ENCODE data around the gene GPR160.
A peak's percentile ranks its signal among the peaks of the same experiment; 100 is the strongest.
"Not testable (repeated sequence)": the region's sequence is repeated elsewhere in the genome, so short reads cannot be mapped to it uniquely, and the experiment has no call there.

The GPR160 gene

GRCh38 chr3:170016057-170016456, 21.7 kb upstream of the GPR160 start:
- no peaks in the 10 kb centered on the region for H3K9me3 Mint-ChIP-seq
- no peaks in the 10 kb centered on the region for H3K36me3 Mint-ChIP-seq
- peaks cover 9% of the 10 kb centered on the region for H3K27me3 Mint-ChIP-seq
- H3K4me1 Mint-ChIP-seq: no peaks in the 10 kb centered on the region
- no peak overlapping the region for H3K27ac Mint-ChIP-seq
- no peak for ATAC-seq
- H3K4me3 Mint-ChIP-seq: no peak overlapping the region

- H3K36me3 Mint-ChIP-seq, H3K27ac Mint-ChIP-seq: not testable (repeated sequence)
Observed at GRCh38 chr3:170019306-170019705, 18.5 kb upstream of the GPR160 start.

GRCh38 chr3:170021083-170021482, 16.7 kb upstream of the GPR160 start:
- no peaks in the 10 kb centered on the region for H3K9me3 Mint-ChIP-seq
- no peak overlapping the region for H3K4me3 Mint-ChIP-seq
- peaks cover 9% of the 10 kb centered on the region for H3K27me3 Mint-ChIP-seq
- H3K27ac Mint-ChIP-seq: no peak overlapping the region
- ATAC-seq: no peak
- H3K4me1 Mint-ChIP-seq: no peaks in the 10 kb centered on the region
- no peaks in the 10 kb centered on the region for H3K36me3 Mint-ChIP-seq

More at GRCh38 chr3:170019306-170019705, 18.5 kb upstream of the GPR160 start:
- not testable (repeated sequence) for H3K9me3 Mint-ChIP-seq, H3K4me1 Mint-ChIP-seq, H3K4me3 Mint-ChIP-seq, H3K27me3 Mint-ChIP-seq, ATAC-seq

GRCh38 chr3:170022336-170022735, 15.5 kb upstream of the GPR160 start:
- no peaks in the 10 kb centered on the region for H3K27me3 Mint-ChIP-seq
- no peaks in the 10 kb centered on the region for H3K9me3 Mint-ChIP-seq
- H3K36me3 Mint-ChIP-seq: no peaks in the 10 kb centered on the region
- no peak for ATAC-seq
- no peak overlapping the region for H3K4me3 Mint-ChIP-seq
- peaks cover 4% of the 10 kb centered on the region for H3K4me1 Mint-ChIP-seq
- no peak overlapping the region for H3K27ac Mint-ChIP-seq

- ATAC-seq: no peak
- no peaks in the 10 kb centered on the region for H3K27me3 Mint-ChIP-seq
Observed at GRCh38 chr3:170023165-170023564, 14.6 kb upstream of the GPR160 start.

GRCh38 chr3:170024581-170024980, 13.2 kb upstream of the GPR160 start:
- H3K27me3 Mint-ChIP-seq: no peaks in the 10 kb centered on the region
- no peaks in the 10 kb centered on the region for H3K36me3 Mint-ChIP-seq
- H3K9me3 Mint-ChIP-seq: no peaks in the 10 kb centered on the region
- no peak overlapping the region for H3K4me3 Mint-ChIP-seq
- H3K4me1 Mint-ChIP-seq: peaks cover 10% of the 10 kb centered on the region
- no peak for ATAC-seq
- H3K27ac Mint-ChIP-seq: no peak overlapping the region

More at GRCh38 chr3:170023165-170023564, 14.6 kb upstream of the GPR160 start:
- H3K4me3 Mint-ChIP-seq: no peak overlapping the region
- H3K36me3 Mint-ChIP-seq: no peaks in the 10 kb centered on the region
- peaks cover 10% of the 10 kb centered on the region for H3K4me1 Mint-ChIP-seq
- no peak overlapping the region for H3K27ac Mint-ChIP-seq
- no peaks in the 10 kb centered on the region for H3K9me3 Mint-ChIP-seq

- H3K27ac Mint-ChIP-seq: no peak overlapping the region
- H3K4me3 Mint-ChIP-seq: no peak overlapping the region
- no peak for ATAC-seq
- H3K9me3 Mint-ChIP-seq: no peaks in the 10 kb centered on the region
- H3K36me3 Mint-ChIP-seq: no peaks in the 10 kb centered on the region
- H3K4me1 Mint-ChIP-seq: peaks cover 10% of the 10 kb centered on the region
- no peaks in the 10 kb centered on the region for H3K27me3 Mint-ChIP-seq
Observed at GRCh38 chr3:170027233-170028102, 10.3 kb upstream of the GPR160 start.

- H3K4me3 Mint-ChIP-seq: no peak overlapping the region
- no peaks in the 10 kb centered on the region for H3K36me3 Mint-ChIP-seq
- peaks cover 9% of the 10 kb centered on the region for H3K4me1 Mint-ChIP-seq
- H3K27me3 Mint-ChIP-seq: no peaks in the 10 kb centered on the region
- no peaks in the 10 kb centered on the region for H3K9me3 Mint-ChIP-seq
- ATAC-seq: no peak
- H3K27ac Mint-ChIP-seq: no peak overlapping the region
Observed at GRCh38 chr3:170033489-170033888, 4.3 kb upstream of the GPR160 start.

GRCh38 chr3:170038434-170039110, 777 bp downstream of the GPR160 start:
- Mint-ChIP-seq H3K9me3 (no peaks in the 10 kb centered on the region), H3K27me3 (no peaks in the 10 kb centered on the region), H3K36me3 (peaks cover 25% of the 10 kb centered on the region), H3K4me3 (peak overlapping the region; percentile 90), H3K4me1 (peaks cover 45% of the 10 kb centered on the region), H3K27ac (peak overlapping the region; percentile 88)
- peak; percentile 54 for ATAC-seq

- Mint-ChIP-seq H3K27ac (peak overlapping the region; percentile 79), H3K27me3 (no peaks in the 10 kb centered on the region), H3K36me3 (peaks cover 25% of the 10 kb centered on the region), H3K9me3 (no peaks in the 10 kb centered on the region), H3K4me1 (peaks cover 59% of the 10 kb centered on the region), H3K4me3 (peak overlapping the region; percentile 51)
- no peak for ATAC-seq
Observed at GRCh38 chr3:170040418-170040817, 2.6 kb downstream of the GPR160 start.

GRCh38 chr3:170043506-170043905, 5.7 kb downstream of the GPR160 start:
- ATAC-seq: no peak
- Mint-ChIP-seq H3K4me3 (no peak overlapping the region), H3K27me3 (no peaks in the 10 kb centered on the region), H3K27ac (no peak overlapping the region), H3K4me1 (peaks cover 69% of the 10 kb centered on the region), H3K9me3 (no peaks in the 10 kb centered on the region), H3K36me3 (peaks cover 25% of the 10 kb centered on the region)

GRCh38 chr3:170044271-170044670, 6.5 kb downstream of the GPR160 start:
- Mint-ChIP-seq H3K27me3 (no peaks in the 10 kb centered on the region), H3K36me3 (peaks cover 23% of the 10 kb centered on the region), H3K27ac (peak overlapping the region; percentile 86), H3K9me3 (no peaks in the 10 kb centered on the region), H3K4me1 (peaks cover 62% of the 10 kb centered on the region), H3K4me3 (no peak overlapping the region)
- no peak for ATAC-seq

- Mint-ChIP-seq H3K9me3 (no peaks in the 10 kb centered on the region), H3K4me1 (peaks cover 61% of the 10 kb centered on the region), H3K36me3 (peaks cover 17% of the 10 kb centered on the region), H3K4me3 (peak overlapping the region; percentile 30), H3K27me3 (no peaks in the 10 kb centered on the region), H3K27ac (peak overlapping the region; percentile 86)
- peak; percentile 90 for ATAC-seq
Observed at GRCh38 chr3:170044795-170045244, 7.0 kb downstream of the GPR160 start.

- no peak for ATAC-seq
- Mint-ChIP-seq H3K9me3 (no peaks in the 10 kb centered on the region), H3K4me3 (no peak overlapping the region), H3K27me3 (no peaks in the 10 kb centered on the region), H3K27ac (peak overlapping the region; percentile 86), H3K4me1 (peaks cover 44% of the 10 kb centered on the region), H3K36me3 (peaks cover under 1% of the 10 kb centered on the region)
Observed at GRCh38 chr3:170046269-170047132, 8.7 kb downstream of the GPR160 start.

- ATAC-seq: no peak
- Mint-ChIP-seq H3K27me3 (no peaks in the 10 kb centered on the region), H3K27ac (peak overlapping the region; percentile 86), H3K36me3 (no peaks in the 10 kb centered on the region), H3K4me3 (no peak overlapping the region), H3K9me3 (no peaks in the 10 kb centered on the region), H3K4me1 (peaks cover 38% of the 10 kb centered on the region)
Observed at GRCh38 chr3:170047133-170047404, 9.3 kb downstream of the GPR160 start.

Data from stimulated activated memory B cell treated with anti-CD40 and anti-IgM and Interleukin-4, amounts not matched to agents 10 μg/mL and 1 μg/mL and 100 μg/mL, for 72 hours (primary cell).